Endothelial cell of umbilical vein (primary cell): ENCODE data around the gene CEP295NL.

Experiments used
- CTCF ChIP-seq, 2 donors: IDR thresholded peaks; 1 replicate in 1 of 2; 2 replicates in 1 of 2; pipeline ENCODE4 v1.5.1; 2011; ENCODE audit warnings: low read length in 2 of 2, mild to moderate bottlenecking in 2 of 2, moderate library complexity in 2 of 2, control low read depth in 1 of 2, inconsistent platforms in 1 of 2, low read depth in 1 of 2; ENCODE audit not compliant: insufficient read depth in 1 of 2; ENCODE audit errors: extremely low read depth in 1 of 2
- EZH2 ChIP-seq: IDR thresholded peaks from 2 replicates; pipeline ENCODE4 v1.6.1; 2012; ENCODE audit warnings: borderline replicate concordance, low read depth, mild to moderate bottlenecking, moderate library complexity, low read length, inconsistent platforms; ENCODE audit not compliant: severe bottlenecking
- POLR2A ChIP-seq: IDR thresholded peaks from 2 replicates; pipeline ENCODE4 v1.6.1; 2012; ENCODE audit warnings: low read depth, mild to moderate bottlenecking, control low read depth, low read length
- POLR2AphosphoS5 ChIP-seq: IDR thresholded peaks from 2 replicates; pipeline ENCODE4 v1.6.1; 2012; ENCODE audit warnings: low read depth, mild to moderate bottlenecking, control low read depth, low read length, moderate library complexity; ENCODE audit not compliant: insufficient read depth

GRCh38 chr17:78933025-78933958 lies 30.3 kb upstream of the CEP295NL start:
- peak; percentile 92 for TF ChIP-seq POLR2AphosphoS5
- TF ChIP-seq POLR2A, result peak; percentile 2
- TF ChIP-seq CTCF (IDR thresholded peaks at IDR 0.05; ENCODE audit: extremely low read depth in 1 of 2, insufficient read depth in 1 of 2, low read depth in 1 of 2, low read length in 2 of 2), result no peak
- no peak for TF ChIP-seq EZH2
